Psoas muscle (tissue), 8 donors: ENCODE data around the gene NFATC2. TPM values are rescaled to one million over a fixed set of nuclear protein-coding genes. Genes with fewer than 3 reads are reported as not detected.

Experiments
- ATAC-seq, 4 donors: fragments of 200-7000 bp; cut with Tn5 transposase; one replicate each; pipeline ENCODE4 v1.9.1; 2020; ENCODE audit warnings: moderate library complexity in 3 of 4, mild to moderate bottlenecking in 2 of 4
- DNase-seq, 2 donors: peaks; one replicate each; pipeline ENCODE4 v3.0.0-alpha.2; 2020
- H3K27ac ChIP-seq: fragments of 200-600 bp; one replicate; pipeline ENCODE4 v1.8.0; 2022
- H3K27me3 ChIP-seq, 3 donors: fragments of 200-600 bp in 1 of 3; one replicate each; pipeline versions ENCODE4 v1.6.1 to v1.8.0; 2013 to 2022; ENCODE audit warnings: low read length in 2 of 3, mild to moderate bottlenecking in 2 of 3, moderate library complexity in 1 of 3; ENCODE audit not compliant: insufficient read depth in 3 of 3
- H3K36me3 ChIP-seq, 2 donors: fragments of 200-600 bp in 1 of 2; one replicate each; pipeline versions ENCODE4 v1.6.1 to v1.8.0; 2013 to 2022; ENCODE audit warnings: low read depth in 1 of 2, mild to moderate bottlenecking in 1 of 2, moderate library complexity in 1 of 2; ENCODE audit not compliant: insufficient read depth in 1 of 2
- H3K4me1 ChIP-seq: fragments of 200-600 bp; one replicate; pipeline ENCODE4 v1.8.0; 2022
- H3K4me3 ChIP-seq: fragments of 200-600 bp; one replicate; pipeline ENCODE4 v1.8.0; 2022; ENCODE audit warnings: mild to moderate bottlenecking
- H3K9me3 ChIP-seq: fragments of 200-600 bp; one replicate; pipeline ENCODE4 v1.8.0; 2022
- WGBS, 3 donors: extraction: QIAGEN DNeasy Blood & Tissue Kit; methylation state at CpG; one replicate each; pipeline versions ENCODE4 v1.1.6 to v1.1.7; 2013; 5-methylcytosine and 5-hydroxymethylcytosine counted together
- intact Hi-C, 2 donors: fragments of 100-400 bp; cut with DNase I; formaldehyde crosslinking; loops; one replicate each; pipeline versions ENCODE4 v1.11.0 to v1.14.2; 2022
- polyA plus RNA-seq, 3 donors: library from polyadenylated mRNA; stranded (reverse); fragments of 200-250 nt; gene quantifications; one replicate each; pipeline ENCODE4 v1.2.3, GENCODE V29; 2013
- total RNA-seq, 4 donors: library from RNA; stranded (reverse); fragmentation: NEBNext Ultra II Directional in 2 of 4; extraction: Animal tissue kit (Norgen Biotek cat#: 25700) in 2 of 4; gene quantifications; one replicate each; pipeline versions ENCODE4 v1.2.1 to v1.2.4, GENCODE V29; 2021 to 2023
- TF ChIP-seq, protein P1 (sequence below): fragments of 200-600 bp; IDR thresholded peaks from one replicate; pipeline ENCODE4 v1.8.0; 2022; ENCODE audit warnings: antibody characterized with exemption
- donor health status: healthy with polysubstance abuse.
- donor health status: DM: no; HTN: no; CAD: no; lungs with moderate emphysema.
- donor health status: Bipolar disorder and iron deficiency.
- donor health status: healthy.
- donor health status: DM: yes; HTN: yes; CAD: no.
- donor health status: DM: no; HTN: no; CAD: no.
- donor health status: DM: no; HTN: no; CAD: no.
- donor health status: DM: yes; HTN: yes; CAD: no.

The NFATC2 gene
- total and polyA plus RNA-seq, 7 donors: 0.18 to 3.1 (median 0.64) TPM

GRCh38 chr20:51450221-51450712 lies 92.3 kb downstream of the NFATC2 start:
- WGBS, 3 donors: 65 to 82% (median 74%) methylated on average over 5 of the region's 5 CpGs
- peak overlapping the region; percentile 85 for H3K27ac ChIP-seq
- no peaks in the 10 kb centered on the region for H3K27me3 ChIP-seq
- DNase-seq (no peak), ATAC-seq (no peak)
- intact Hi-C loops: no loop called here
- TF ChIP-seq, protein P1, sequence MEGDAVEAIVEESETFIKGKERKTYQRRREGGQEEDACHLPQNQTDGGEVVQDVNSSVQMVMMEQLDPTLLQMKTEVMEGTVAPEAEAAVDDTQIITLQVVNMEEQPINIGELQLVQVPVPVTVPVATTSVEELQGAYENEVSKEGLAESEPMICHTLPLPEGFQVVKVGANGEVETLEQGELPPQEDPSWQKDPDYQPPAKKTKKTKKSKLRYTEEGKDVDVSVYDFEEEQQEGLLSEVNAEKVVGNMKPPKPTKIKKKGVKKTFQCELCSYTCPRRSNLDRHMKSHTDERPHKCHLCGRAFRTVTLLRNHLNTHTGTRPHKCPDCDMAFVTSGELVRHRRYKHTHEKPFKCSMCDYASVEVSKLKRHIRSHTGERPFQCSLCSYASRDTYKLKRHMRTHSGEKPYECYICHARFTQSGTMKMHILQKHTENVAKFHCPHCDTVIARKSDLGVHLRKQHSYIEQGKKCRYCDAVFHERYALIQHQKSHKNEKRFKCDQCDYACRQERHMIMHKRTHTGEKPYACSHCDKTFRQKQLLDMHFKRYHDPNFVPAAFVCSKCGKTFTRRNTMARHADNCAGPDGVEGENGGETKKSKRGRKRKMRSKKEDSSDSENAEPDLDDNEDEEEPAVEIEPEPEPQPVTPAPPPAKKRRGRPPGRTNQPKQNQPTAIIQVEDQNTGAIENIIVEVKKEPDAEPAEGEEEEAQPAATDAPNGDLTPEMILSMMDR: no peak
- no peaks in the 10 kb centered on the region for H3K9me3 ChIP-seq
- H3K4me1 ChIP-seq: peaks cover 38% of the 10 kb centered on the region
- H3K4me3 ChIP-seq: no peak overlapping the region
- peaks cover 0 to 15% of the 10 kb centered on the region in 2 donors for H3K36me3 ChIP-seq

- peaks cover 38% of the 10 kb centered on the region for H3K4me1 ChIP-seq
- no peaks in the 10 kb centered on the region for H3K27me3 ChIP-seq
- 52 to 72% (median 55%) methylated on average over 7 of the region's 7 CpGs for WGBS, 3 donors
- no peak for DNase-seq
- peaks cover 0 to 15% of the 10 kb centered on the region in 2 donors for H3K36me3 ChIP-seq
- no peaks in the 10 kb centered on the region for H3K9me3 ChIP-seq
- H3K4me3 ChIP-seq: no peak overlapping the region
- TF ChIP-seq, protein P1: no peak
- peak overlapping the region; percentile 85 for H3K27ac ChIP-seq
- intact Hi-C loops: loop anchor here in 1 of 2 donors (5.0 kb wide), 1 partner anchor 37 kb away; no protein-coding TSS in a partner anchor
- peak in 3 of 4 donors; percentile 2 to 25 (median 18) for ATAC-seq
Measured at GRCh38 chr20:51449498-51450220, 92.9 kb downstream of the NFATC2 start.

DNA sequence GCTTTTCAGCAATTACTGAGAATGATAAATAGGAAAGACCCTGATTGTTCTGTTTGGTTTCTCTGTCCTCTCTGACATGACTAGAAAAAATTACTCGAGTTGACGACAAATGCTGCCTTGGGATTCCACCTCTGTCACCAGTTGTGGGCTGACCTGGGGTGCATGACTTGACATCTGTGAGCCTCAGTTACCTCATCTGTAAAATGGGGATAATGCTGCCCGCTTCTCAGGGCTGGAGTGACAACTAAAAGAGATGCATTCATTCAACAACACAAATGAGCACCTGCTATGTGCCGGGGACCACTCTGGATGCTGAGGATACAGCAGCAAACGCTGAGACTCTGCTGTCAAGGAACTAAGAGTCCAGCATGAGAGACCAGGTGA lies 94.8 kb downstream of the NFATC2 start:
- H3K4me3 ChIP-seq: no peak overlapping the region
- no peaks in the 10 kb centered on the region for H3K9me3 ChIP-seq
- intact Hi-C loops: loop anchor here in 1 of 2 donors (5.0 kb wide), 1 partner anchor 35 kb away; no protein-coding TSS in a partner anchor
- no peak for ATAC-seq
- H3K27me3 ChIP-seq: no peaks in the 10 kb centered on the region
- WGBS, 3 donors: 63 to 71% (median 66%) methylated on average over 5 of the region's 5 CpGs
- H3K27ac ChIP-seq: peak overlapping the region; percentile 85
- H3K36me3 ChIP-seq: peaks cover 0 to 4% of the 10 kb centered on the region in 2 donors
- TF ChIP-seq, protein P1: no peak
- H3K4me1 ChIP-seq: peaks cover 38% of the 10 kb centered on the region
- DNase-seq: no peak

DNA sequence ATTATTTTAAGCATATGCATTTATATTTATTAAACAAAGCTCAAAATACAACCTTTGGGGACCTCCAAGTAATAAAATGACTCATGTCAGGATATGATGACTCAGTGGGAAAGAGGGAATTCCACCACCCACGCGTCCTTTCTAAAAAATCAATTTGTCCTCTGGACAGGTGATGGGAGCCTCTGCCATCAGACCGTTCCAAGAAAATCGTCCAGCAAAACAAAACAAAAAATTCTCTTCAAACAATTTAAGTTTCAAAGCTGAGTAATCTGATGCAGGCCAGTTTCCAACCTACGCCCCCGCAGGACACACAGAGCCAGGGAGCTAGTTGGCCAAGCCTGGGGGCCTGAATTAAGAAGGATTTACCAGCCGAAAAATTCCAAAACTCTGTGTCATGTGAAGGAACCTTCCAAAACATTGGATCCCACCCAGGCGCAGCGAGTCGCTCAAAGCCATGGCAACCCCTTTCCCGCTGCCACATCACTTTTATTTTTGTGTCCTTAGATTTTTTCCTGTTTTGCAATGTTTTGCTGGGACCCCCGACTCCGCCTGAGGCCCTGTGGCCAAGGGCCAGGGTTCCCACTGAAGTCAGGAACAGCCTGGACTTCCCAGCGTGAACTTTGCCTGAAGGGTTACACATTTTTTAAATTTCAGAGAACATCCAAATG lies 95.3 kb downstream of the NFATC2 start:
- no peaks in the 10 kb centered on the region for H3K36me3 ChIP-seq
- ATAC-seq: peak; percentile 16 to 54 (median 34)
- 17 to 21% (median 20%) methylated on average over 14 of the region's 14 CpGs for WGBS, 3 donors
- H3K9me3 ChIP-seq: no peaks in the 10 kb centered on the region
- TF ChIP-seq, protein P1: no peak
- peak overlapping the region; percentile 31 for H3K27ac ChIP-seq
- DNase-seq: peak; percentile 79 to 81
- no peak overlapping the region for H3K4me3 ChIP-seq
- intact Hi-C loops: loop anchor here in 1 of 2 donors (5.0 kb wide), 1 partner anchor 35 kb away; no protein-coding TSS in a partner anchor
- no peaks in the 10 kb centered on the region for H3K27me3 ChIP-seq
- H3K4me1 ChIP-seq: peaks cover 38% of the 10 kb centered on the region
